BE2C (cell line): ENCODE data around the gene RBMS1.

ENCODE experiments used
- DNase-seq: peaks from one replicate; pipeline ENCODE4 v3.0.0-alpha.2; 2020
- H3K27me3 ChIP-seq: fragments of 250-450 bp; sonication (Bioruptor Pico); 2 replicates; pipeline ENCODE4 v1.5.1; 2020; ENCODE audit warnings: mild to moderate bottlenecking
- H3K36me3 ChIP-seq: fragments of 250-450 bp; sonication (Bioruptor Pico); 2 replicates; pipeline ENCODE4 v1.5.1; 2020; ENCODE audit warnings: mild to moderate bottlenecking
- H3K4me1 ChIP-seq: fragments of 250-450 bp; sonication (Bioruptor Pico); 2 replicates; pipeline ENCODE4 v1.5.1; 2020
- H3K4me3 ChIP-seq: 2 replicates; pipeline ENCODE4 v1.5.1; 2011; ENCODE audit warnings: low read depth, low read length
- H3K9me3 ChIP-seq: fragments of 250-450 bp; sonication (Bioruptor Pico); 2 replicates; pipeline ENCODE4 v1.5.1; 2020
- TF ChIP-seq, protein P1 (sequence below): IDR thresholded peaks from 2 replicates; pipeline ENCODE4 v1.5.1; 2012; ENCODE audit warnings: mild to moderate bottlenecking, low read depth, low read length

The RBMS1 gene

GRCh38 chr2:160324161-160324800 lies 169.3 kb downstream of the RBMS1 start:
- peak; percentile 42 for DNase-seq
- H3K4me1 ChIP-seq = peaks cover 2% of the 10 kb centered on the region; the same call in 1 of the 2 replicates
- TF ChIP-seq, protein P1, sequence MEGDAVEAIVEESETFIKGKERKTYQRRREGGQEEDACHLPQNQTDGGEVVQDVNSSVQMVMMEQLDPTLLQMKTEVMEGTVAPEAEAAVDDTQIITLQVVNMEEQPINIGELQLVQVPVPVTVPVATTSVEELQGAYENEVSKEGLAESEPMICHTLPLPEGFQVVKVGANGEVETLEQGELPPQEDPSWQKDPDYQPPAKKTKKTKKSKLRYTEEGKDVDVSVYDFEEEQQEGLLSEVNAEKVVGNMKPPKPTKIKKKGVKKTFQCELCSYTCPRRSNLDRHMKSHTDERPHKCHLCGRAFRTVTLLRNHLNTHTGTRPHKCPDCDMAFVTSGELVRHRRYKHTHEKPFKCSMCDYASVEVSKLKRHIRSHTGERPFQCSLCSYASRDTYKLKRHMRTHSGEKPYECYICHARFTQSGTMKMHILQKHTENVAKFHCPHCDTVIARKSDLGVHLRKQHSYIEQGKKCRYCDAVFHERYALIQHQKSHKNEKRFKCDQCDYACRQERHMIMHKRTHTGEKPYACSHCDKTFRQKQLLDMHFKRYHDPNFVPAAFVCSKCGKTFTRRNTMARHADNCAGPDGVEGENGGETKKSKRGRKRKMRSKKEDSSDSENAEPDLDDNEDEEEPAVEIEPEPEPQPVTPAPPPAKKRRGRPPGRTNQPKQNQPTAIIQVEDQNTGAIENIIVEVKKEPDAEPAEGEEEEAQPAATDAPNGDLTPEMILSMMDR = peak; percentile 63
- no peaks in the 10 kb centered on the region for H3K36me3 ChIP-seq
- H3K9me3 ChIP-seq = no peaks in the 10 kb centered on the region
- no peaks in the 10 kb centered on the region for H3K27me3 ChIP-seq
- no peak overlapping the region for H3K4me3 ChIP-seq

GRCh38 chr2:160322320-160322719 lies 171.3 kb downstream of the RBMS1 start:
- H3K4me1 ChIP-seq = peaks cover 2% of the 10 kb centered on the region; the same call in 1 of the 2 replicates
- no peak for DNase-seq
- H3K36me3 ChIP-seq = no peaks in the 10 kb centered on the region
- H3K9me3 ChIP-seq = no peaks in the 10 kb centered on the region
- no peak overlapping the region for H3K4me3 ChIP-seq
- H3K27me3 ChIP-seq = no peaks in the 10 kb centered on the region
- TF ChIP-seq, protein P1 = no peak

- TF ChIP-seq, protein P1 = no peak
- no peak for DNase-seq
- no peaks in the 10 kb centered on the region for H3K4me1 ChIP-seq
- no peaks in the 10 kb centered on the region for H3K9me3 ChIP-seq
- H3K27me3 ChIP-seq = no peaks in the 10 kb centered on the region
- H3K4me3 ChIP-seq = no peak overlapping the region
- H3K36me3 ChIP-seq = no peaks in the 10 kb centered on the region
Measured at GRCh38 chr2:160321006-160321405, 172.6 kb downstream of the RBMS1 start.

DNA sequence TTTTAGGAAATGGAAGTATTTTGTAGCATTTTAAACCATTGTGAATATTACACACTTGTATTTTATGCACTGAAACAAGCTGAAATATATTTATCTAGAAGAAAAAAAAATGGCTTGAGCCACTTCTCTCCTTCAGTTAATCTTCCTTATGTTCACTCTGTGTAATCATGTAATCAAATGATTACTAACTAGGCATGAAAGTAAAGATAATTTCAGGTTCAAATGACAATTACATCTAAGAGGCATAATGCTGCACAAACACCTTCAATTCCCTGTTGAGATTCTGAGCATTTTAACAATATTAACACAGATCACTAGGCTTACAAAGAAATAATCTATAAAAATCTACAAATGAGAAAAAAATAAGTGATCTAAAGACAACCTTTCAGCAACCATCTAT lies 173.9 kb downstream of the RBMS1 start:
- TF ChIP-seq, protein P1 = no peak
- no peaks in the 10 kb centered on the region for H3K4me1 ChIP-seq

GRCh38 chr2:160318218-160318617 lies 175.4 kb downstream of the RBMS1 start:
- H3K27me3 ChIP-seq = no peaks in the 10 kb centered on the region
- H3K36me3 ChIP-seq = no peaks in the 10 kb centered on the region
- H3K9me3 ChIP-seq = no peaks in the 10 kb centered on the region
- no peak for DNase-seq
- no peak overlapping the region for H3K4me3 ChIP-seq
- no peaks in the 10 kb centered on the region for H3K4me1 ChIP-seq
- TF ChIP-seq, protein P1 = no peak

More for the DNA sequence above, 173.9 kb downstream of the RBMS1 start:
- Histone ChIP-seq H3K27me3 (no peaks in the 10 kb centered on the region), H3K36me3 (no peaks in the 10 kb centered on the region), H3K4me3 (no peak overlapping the region), H3K9me3 (no peaks in the 10 kb centered on the region)
- no peak for DNase-seq
